H9 (cell line): ENCODE results near the gene CPLX1. TPM values are rescaled to one million over a fixed set of nuclear protein-coding genes. Genes with fewer than 3 reads are reported as not detected.

ENCODE experiments used
- DNase-seq: peaks from one replicate; pipeline ENCODE4 v3.0.0-alpha.2; 2017
- H2AFZ ChIP-seq: one replicate; pipeline ENCODE4 v1.6.1; 2013; ENCODE audit warnings: mild to moderate bottlenecking, low read length, control low read depth, moderate library complexity
- H2AK5ac ChIP-seq: 2 replicates; pipeline ENCODE4 v1.6.1; 2013; ENCODE audit warnings: low read length, control low read depth, mixed read lengths; ENCODE audit not compliant: insufficient read length
- H2BK120ac ChIP-seq: one replicate; pipeline ENCODE4 v1.6.1; 2013; ENCODE audit warnings: low read depth, mild to moderate bottlenecking, low read length, control low read depth, inconsistent platforms; ENCODE audit not compliant: poor library complexity, severe bottlenecking
- H2BK12ac ChIP-seq: 2 replicates; pipeline ENCODE4 v1.6.1; 2013; ENCODE audit warnings: low read length, control low read depth, mixed read lengths, low read depth; ENCODE audit not compliant: insufficient read length
- H2BK15ac ChIP-seq: 2 replicates; pipeline ENCODE4 v1.6.1; 2013; ENCODE audit warnings: low read depth, low read length, control low read depth
- H2BK20ac ChIP-seq: one replicate; pipeline ENCODE4 v1.6.1; 2013; ENCODE audit warnings: low read depth, mild to moderate bottlenecking, low read length, control low read depth, inconsistent platforms; ENCODE audit not compliant: poor library complexity, severe bottlenecking
- H2BK5ac ChIP-seq: 2 replicates; pipeline ENCODE4 v1.6.1; 2013; ENCODE audit warnings: low read length, control low read depth, mixed read lengths; ENCODE audit not compliant: insufficient read length
- H3K14ac ChIP-seq: 2 replicates; pipeline ENCODE4 v1.6.1; 2013; ENCODE audit warnings: low read length, control low read depth; ENCODE audit not compliant: insufficient read depth
- H3K18ac ChIP-seq: 2 replicates; pipeline ENCODE4 v1.6.1; 2013; ENCODE audit warnings: low read depth, mild to moderate bottlenecking, mixed read lengths, low read length, control low read depth; ENCODE audit not compliant: insufficient read length
- H3K23ac ChIP-seq: 2 replicates; pipeline ENCODE4 v1.6.1; 2013; ENCODE audit warnings: low read length, control low read depth, mixed read lengths, low read depth; ENCODE audit not compliant: insufficient read length
- H3K23me2 ChIP-seq: 2 replicates; pipeline ENCODE4 v1.6.1; 2013; ENCODE audit warnings: low read depth, mild to moderate bottlenecking, mixed read lengths, low read length, control low read depth; ENCODE audit not compliant: insufficient read length, poor library complexity, severe bottlenecking
- H3K27ac ChIP-seq: 2 replicates; pipeline ENCODE4 v1.5.1; 2013; ENCODE audit warnings: low read length, control low read depth, mixed read lengths, low read depth; ENCODE audit not compliant: insufficient read length
- H3K27me3 ChIP-seq: 2 replicates; pipeline ENCODE4 v1.6.1; 2013; ENCODE audit warnings: low read length, control low read depth, inconsistent platforms; ENCODE audit not compliant: insufficient read depth
- H3K4ac ChIP-seq: 2 replicates; pipeline ENCODE4 v1.6.1; 2013; ENCODE audit warnings: low read depth, mild to moderate bottlenecking, control low read depth, inconsistent platforms, low read length, moderate library complexity
- H3K4me1 ChIP-seq: 2 replicates; pipeline ENCODE4 v1.6.1; 2013; ENCODE audit warnings: low read length, control low read depth, inconsistent platforms; ENCODE audit not compliant: insufficient read depth
- H3K4me2 ChIP-seq: 2 replicates; pipeline ENCODE4 v1.6.1; 2013; ENCODE audit warnings: low read length, control low read depth, mixed read lengths; ENCODE audit not compliant: insufficient read length, insufficient read depth
- H3K56ac ChIP-seq: 2 replicates; pipeline ENCODE4 v1.6.1; 2013; ENCODE audit warnings: low read depth, mild to moderate bottlenecking, mixed read lengths, low read length, control low read depth; ENCODE audit not compliant: insufficient read length
- H3K79me1 ChIP-seq: 2 replicates; pipeline ENCODE4 v1.6.1; 2013; ENCODE audit warnings: low read depth, mild to moderate bottlenecking, moderate library complexity, low read length, control low read depth, inconsistent platforms; ENCODE audit not compliant: insufficient read depth, poor library complexity, severe bottlenecking
- H3K79me2 ChIP-seq: 2 replicates; pipeline ENCODE4 v1.6.1; 2013; ENCODE audit warnings: low read length, control low read depth, inconsistent platforms; ENCODE audit not compliant: insufficient read depth
- H3K9ac ChIP-seq: 2 replicates; pipeline ENCODE4 v1.6.1; 2013; ENCODE audit warnings: low read length, control low read depth, mixed read lengths; ENCODE audit not compliant: insufficient read length; ENCODE audit errors: extremely low read depth
- H3K9me3 ChIP-seq: one replicate; pipeline ENCODE4 v1.6.1; 2013; ENCODE audit warnings: low read depth, low read length, inconsistent platforms; ENCODE audit not compliant: control insufficient read depth
- H3T11ph ChIP-seq: one replicate; pipeline ENCODE4 v1.6.1; 2013; ENCODE audit warnings: mild to moderate bottlenecking, low read length, control low read depth, inconsistent platforms
- H4K20me1 ChIP-seq: one replicate; pipeline ENCODE4 v1.6.1; 2013; ENCODE audit not compliant: control insufficient read depth, insufficient read length, insufficient read depth
- H4K5ac ChIP-seq: 2 replicates; pipeline ENCODE4 v1.6.1; 2013; ENCODE audit warnings: low read depth, mild to moderate bottlenecking, mixed read lengths, low read length, control low read depth; ENCODE audit not compliant: insufficient read length
- H4K8ac ChIP-seq: replicated peaks from 2 replicates; pipeline ENCODE4 v1.6.1; 2013; ENCODE audit warnings: low read length, control low read depth, mixed read lengths, low read depth; ENCODE audit not compliant: insufficient read length
- H4K91ac ChIP-seq: 2 replicates; pipeline ENCODE4 v1.6.1; 2013; ENCODE audit warnings: low read depth, mild to moderate bottlenecking, moderate library complexity, mixed read lengths, low read length, control low read depth; ENCODE audit not compliant: insufficient read length
- H3K27ac Mint-ChIP-seq, 3 experiments: 2 replicates in 2 of 3; 3 replicates in 1 of 3; pipeline ENCODE4 v1.8.0; 2020 to 2021; ENCODE audit warnings: mixed read lengths in 3 of 3, mild to moderate bottlenecking in 1 of 3, moderate library complexity in 1 of 3
- H3K27me3 Mint-ChIP-seq: 2 replicates; pipeline ENCODE4 v1.8.0; 2021; ENCODE audit warnings: low read depth, mild to moderate bottlenecking, moderate library complexity, mixed read lengths
- H3K36me3 Mint-ChIP-seq, 3 experiments: 2 replicates in 2 of 3; 3 replicates in 1 of 3; pipeline ENCODE4 v1.8.0; 2020 to 2021; ENCODE audit warnings: low read depth in 3 of 3, mixed read lengths in 3 of 3; ENCODE audit not compliant: insufficient read depth in 1 of 3
- H3K4me1 Mint-ChIP-seq, 2 experiments: 2 replicates each; pipeline ENCODE4 v1.8.0; 2020; ENCODE audit warnings: mixed read lengths in 2 of 2
- H3K4me3 Mint-ChIP-seq, 2 experiments: 2 replicates in 1 of 2; 3 replicates in 1 of 2; pipeline ENCODE4 v1.8.0; 2020 to 2021; ENCODE audit warnings: mild to moderate bottlenecking in 2 of 2, mixed read lengths in 2 of 2, moderate library complexity in 1 of 2
- H3K9me3 Mint-ChIP-seq, 2 experiments: 2 replicates in 1 of 2; 3 replicates in 1 of 2; pipeline ENCODE4 v1.8.0; 2020; ENCODE audit warnings: mild to moderate bottlenecking in 2 of 2, mixed read lengths in 2 of 2, moderate library complexity in 1 of 2
- WGBS: extraction: QIAGEN DNeasy Blood & Tissue Kit; methylation state at CpG from one replicate; pipeline ENCODE4 v1.1.7; 2013; ENCODE audit warnings: missing lambda C conversion rate, low lambda C conversion rate, mixed read lengths; ENCODE audit not compliant: insufficient read length; ENCODE audit errors: extremely low coverage; 5-methylcytosine and 5-hydroxymethylcytosine counted together
- total RNA-seq: library from RNA; stranded (reverse); gene quantifications from 2 replicates; pipeline ENCODE4 v1.2.1, GENCODE V29; 2021
- TF ChIP-seq, protein P1 (sequence below): fragments of 200-600 bp; sonication (generic); conservative IDR thresholded peaks from 3 replicates; pipeline ENCODE4 v1.8.0; 2021; ENCODE audit warnings: antibody characterized with exemption, mild to moderate bottlenecking

Gene CPLX1
- total RNA-seq, 1 experiment from 2014 or later: 0.90 TPM

DNA sequence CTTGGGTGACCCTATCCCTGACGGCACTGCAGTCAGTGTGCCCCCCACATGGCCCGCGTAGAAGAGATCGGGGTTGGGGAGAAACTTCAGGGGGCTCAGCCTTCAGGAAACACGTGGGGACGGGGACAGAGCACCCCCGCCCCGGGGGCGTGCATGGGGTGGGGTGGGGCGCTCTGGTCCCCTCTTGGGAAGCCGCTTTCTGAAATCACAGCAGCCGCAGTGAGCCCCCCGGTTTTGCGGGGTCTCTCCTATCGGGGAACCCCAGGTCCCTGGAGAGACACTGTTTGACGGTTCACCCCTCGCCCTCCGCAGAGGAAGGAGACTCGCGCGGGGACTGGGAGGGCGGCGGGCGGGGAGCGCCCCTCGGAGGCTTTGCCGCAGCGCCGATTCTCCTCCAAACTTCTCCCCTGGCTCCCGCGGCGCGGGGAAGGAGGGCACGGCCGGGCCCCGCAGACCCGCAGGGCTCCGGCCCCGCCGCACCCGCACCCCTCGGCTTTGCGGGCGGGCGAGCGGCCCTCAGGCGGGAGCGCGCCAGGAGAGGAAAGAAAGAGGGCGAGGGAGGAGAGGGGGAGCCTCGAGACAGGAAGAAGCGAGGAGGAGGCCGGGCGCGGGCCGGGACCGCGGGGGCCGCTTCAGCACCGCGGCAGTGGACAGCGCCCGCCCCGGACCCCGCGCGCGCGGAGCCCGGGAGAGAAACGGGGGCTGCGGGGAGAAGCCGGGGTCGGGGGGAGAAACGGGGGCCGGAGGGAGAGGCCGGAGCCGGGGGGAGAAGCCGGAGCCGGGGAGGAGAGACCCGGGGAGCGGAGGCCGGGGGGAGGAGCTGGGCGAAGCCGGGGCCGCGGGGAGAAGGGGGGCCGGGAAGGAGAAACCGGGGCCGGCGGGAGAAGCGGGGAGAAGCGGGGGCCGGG lies 612 bp downstream of the CPLX1 start:
- Histone ChIP-seq H2AK5ac (no peak overlapping the region), H3K9ac (no peak overlapping the region), H3K14ac (no peak overlapping the region; the same call in 1 of the 2 replicates), H3K4ac (no peak overlapping the region), H3K18ac (no peak overlapping the region), H3K4me2 (no peak overlapping the region), H3T11ph (no peak overlapping the region), H3K4me1 (no peaks in the 10 kb centered on the region), H2BK20ac (no peak overlapping the region), H2BK120ac (no peak overlapping the region), H3K27ac (no peak overlapping the region), H2AFZ (no peak overlapping the region), H3K79me2 (no peaks in the 10 kb centered on the region), H3K56ac (no peak overlapping the region), H4K8ac (no peak overlapping the region), H3K23me2 (no peaks in the 10 kb centered on the region), H3K79me1 (no peaks in the 10 kb centered on the region), H2BK15ac (no peak overlapping the region), H4K5ac (no peak overlapping the region), H3K27me3 (peaks cover 30% of the 10 kb centered on the region; the same call in 1 of the 2 replicates), H2BK12ac (no peak overlapping the region), H4K20me1 (no peaks in the 10 kb centered on the region), H2BK5ac (no peak overlapping the region), H3K23ac (no peak overlapping the region), H4K91ac (no peak overlapping the region), H3K9me3 (no peaks in the 10 kb centered on the region)
- Mint-ChIP-seq H3K27ac (no peak overlapping the region), H3K36me3 (no peaks in the 10 kb centered on the region), H3K4me3 (peak overlapping the region in 1 of 2 experiments; percentile 50; a peak in 3 of 5 replicates), H3K27me3 (peaks cover 89% of the 10 kb centered on the region), H3K9me3 (no peaks in the 10 kb centered on the region), H3K4me1 (peaks cover 2 to 3% of the 10 kb centered on the region in 2 experiments; a peak in 2 of 4 replicates)
- WGBS: no CpG with 5 or more reads among the region's 94 CpGs
- no peak for DNase-seq
- TF ChIP-seq, protein P1, sequence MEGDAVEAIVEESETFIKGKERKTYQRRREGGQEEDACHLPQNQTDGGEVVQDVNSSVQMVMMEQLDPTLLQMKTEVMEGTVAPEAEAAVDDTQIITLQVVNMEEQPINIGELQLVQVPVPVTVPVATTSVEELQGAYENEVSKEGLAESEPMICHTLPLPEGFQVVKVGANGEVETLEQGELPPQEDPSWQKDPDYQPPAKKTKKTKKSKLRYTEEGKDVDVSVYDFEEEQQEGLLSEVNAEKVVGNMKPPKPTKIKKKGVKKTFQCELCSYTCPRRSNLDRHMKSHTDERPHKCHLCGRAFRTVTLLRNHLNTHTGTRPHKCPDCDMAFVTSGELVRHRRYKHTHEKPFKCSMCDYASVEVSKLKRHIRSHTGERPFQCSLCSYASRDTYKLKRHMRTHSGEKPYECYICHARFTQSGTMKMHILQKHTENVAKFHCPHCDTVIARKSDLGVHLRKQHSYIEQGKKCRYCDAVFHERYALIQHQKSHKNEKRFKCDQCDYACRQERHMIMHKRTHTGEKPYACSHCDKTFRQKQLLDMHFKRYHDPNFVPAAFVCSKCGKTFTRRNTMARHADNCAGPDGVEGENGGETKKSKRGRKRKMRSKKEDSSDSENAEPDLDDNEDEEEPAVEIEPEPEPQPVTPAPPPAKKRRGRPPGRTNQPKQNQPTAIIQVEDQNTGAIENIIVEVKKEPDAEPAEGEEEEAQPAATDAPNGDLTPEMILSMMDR: no peak
